WTC11 (cell line): ENCODE data around the gene OR10P1. TPM values are rescaled to one million over a fixed set of nuclear protein-coding genes. Genes with fewer than 3 reads are reported as not detected.

ENCODE experiments used
- ATAC-seq: fragments of 200-7000 bp; cut with Tn5 transposase; 2 replicates; pipeline ENCODE4 v1.10.0; 2021; ENCODE audit warnings: mild to moderate bottlenecking, moderate library complexity
- CTCF ChIA-PET: fragments of 300-600 bp; sonication (Branson Sonifier 250); formaldehyde crosslinking; loops from one replicate; lab custom pipeline; 2021; ENCODE audit warnings: antibody characterized with exemption; lab: Charles Lee
- POLR2A ChIA-PET: fragments of 350-600 bp; sonication (Branson Sonifier 250); formaldehyde crosslinking; loops from one replicate; lab custom pipeline; 2021; ENCODE audit warnings: antibody characterized with exemption; lab: Charles Lee
- DNase-seq: peaks from one replicate; pipeline ENCODE4 v3.0.0; 2021; ENCODE audit warnings: low spot score
- H3K27ac Mint-ChIP-seq: 2 replicates; pipeline ENCODE4 v1.8.0; 2021; ENCODE audit warnings: mixed read lengths
- H3K27me3 Mint-ChIP-seq: 2 replicates; pipeline ENCODE4 v1.8.0; 2021; ENCODE audit warnings: low read depth, mild to moderate bottlenecking, moderate library complexity, mixed read lengths
- H3K36me3 Mint-ChIP-seq: 2 replicates; pipeline ENCODE4 v1.8.0; 2021; ENCODE audit warnings: mixed read lengths
- H3K4me1 Mint-ChIP-seq: 2 replicates; pipeline ENCODE4 v1.8.0; 2022; ENCODE audit warnings: mixed read lengths
- H3K4me3 Mint-ChIP-seq: 2 replicates; pipeline ENCODE4 v1.8.0; 2021; ENCODE audit warnings: mild to moderate bottlenecking, moderate library complexity, mixed read lengths
- H3K9me3 Mint-ChIP-seq: 2 replicates; pipeline ENCODE4 v1.8.0; 2021; ENCODE audit warnings: mixed read lengths
- CREM ChIP-seq: sonication (generic); formaldehyde crosslinking; IDR thresholded peaks from 2 replicates; pipeline ENCODE4 v1.8.1; 2022; ENCODE audit warnings: mild to moderate bottlenecking, missing genetic modification reagents, moderate library complexity
- EMX1 ChIP-seq: fragments of 250-450 bp; sonication (Bioruptor Pico); IDR thresholded peaks from 2 replicates; pipeline ENCODE4 v1.8.0; 2021; ENCODE audit warnings: mild to moderate bottlenecking
- ERG ChIP-seq: fragments of 250-450 bp; sonication (Bioruptor Pico); IDR thresholded peaks from 2 replicates; pipeline ENCODE4 v1.8.0; 2021; ENCODE audit warnings: mild to moderate bottlenecking
- ESRRA ChIP-seq: sonication (generic); formaldehyde crosslinking; IDR thresholded peaks from 2 replicates; pipeline ENCODE4 v1.8.1; 2022; ENCODE audit warnings: mild to moderate bottlenecking, missing genetic modification reagents, borderline replicate concordance
- ETV6 ChIP-seq: sonication (generic); formaldehyde crosslinking; IDR thresholded peaks from 2 replicates; pipeline ENCODE4 v1.8.1; 2022; ENCODE audit warnings: mild to moderate bottlenecking, missing genetic modification reagents
- JAZF1 ChIP-seq: fragments of 250-450 bp; sonication (Bioruptor Pico); IDR thresholded peaks from 2 replicates; pipeline ENCODE4 v1.9.0; 2021; ENCODE audit warnings: moderate library complexity, mild to moderate bottlenecking, inconsistent platforms
- JUN ChIP-seq: sonication (generic); formaldehyde crosslinking; IDR thresholded peaks from 2 replicates; pipeline ENCODE4 v1.8.0; 2023; ENCODE audit warnings: mild to moderate bottlenecking, missing genetic modification reagents
- NFE2L1 ChIP-seq: sonication (generic); formaldehyde crosslinking; IDR thresholded peaks from 2 replicates; pipeline ENCODE4 v1.8.1; 2023; ENCODE audit warnings: missing genetic modification reagents
- SP1 ChIP-seq: sonication (generic); formaldehyde crosslinking; conservative IDR thresholded peaks from 2 replicates; pipeline ENCODE4 v1.8.1; 2022; ENCODE audit warnings: missing genetic modification reagents
- TEAD1 ChIP-seq: sonication (generic); formaldehyde crosslinking; IDR thresholded peaks from 2 replicates; pipeline ENCODE4 v1.8.0; 2022; ENCODE audit warnings: mild to moderate bottlenecking, missing genetic modification reagents
- TP53 ChIP-seq: sonication (generic); formaldehyde crosslinking; IDR thresholded peaks from 2 replicates; pipeline ENCODE4 v1.8.1; 2023; ENCODE audit warnings: mild to moderate bottlenecking, missing genetic modification reagents
- ZBTB43 ChIP-seq: sonication (generic); formaldehyde crosslinking; IDR thresholded peaks from 2 replicates; pipeline ENCODE4 v1.8.1; 2023; ENCODE audit warnings: mild to moderate bottlenecking, missing genetic modification reagents
- ZNF232 ChIP-seq: sonication (generic); formaldehyde crosslinking; IDR thresholded peaks from 2 replicates; pipeline ENCODE4 v1.8.0; 2022; ENCODE audit warnings: mild to moderate bottlenecking, missing genetic modification reagents
- ZNF396 ChIP-seq: fragments of 250-450 bp; sonication (Bioruptor Pico); IDR thresholded peaks from 2 replicates; pipeline ENCODE4 v1.8.0; 2021; ENCODE audit warnings: mild to moderate bottlenecking, moderate library complexity, borderline replicate concordance
- ZNF416 ChIP-seq: fragments of 250-450 bp; sonication (Bioruptor Pico); IDR thresholded peaks from 2 replicates; pipeline ENCODE4 v1.9.0; 2021; ENCODE audit warnings: mild to moderate bottlenecking, inconsistent platforms
- ZNF423 ChIP-seq: fragments of 250-450 bp; sonication (Bioruptor Pico); IDR thresholded peaks from 2 replicates; pipeline ENCODE4 v2.1.2; 2022; ENCODE audit warnings: mild to moderate bottlenecking, moderate library complexity
- ZNF425 ChIP-seq: fragments of 250-450 bp; sonication (Bioruptor Pico); conservative IDR thresholded peaks from 2 replicates; pipeline ENCODE4 v1.9.0; 2021; ENCODE audit warnings: mild to moderate bottlenecking
- ZSCAN18 ChIP-seq: fragments of 250-450 bp; sonication (Bioruptor Pico); IDR thresholded peaks from 2 replicates; pipeline ENCODE4 v2.1.2; 2022; ENCODE audit warnings: mild to moderate bottlenecking, moderate library complexity
- total RNA-seq: library from RNA; stranded (reverse); gene quantifications from 3 replicates; pipeline ENCODE4 v1.2.3, GENCODE V29; 2021
- TF ChIP-seq, protein P1 (sequence below): sonication (generic); formaldehyde crosslinking; IDR thresholded peaks from 2 replicates; pipeline ENCODE4 v1.8.1; 2022; ENCODE audit warnings: missing genetic modification reagents, borderline replicate concordance
- TF ChIP-seq, protein P2 (sequence below): fragments of 200-600 bp; IDR thresholded peaks from 2 replicates; pipeline ENCODE4 v1.8.0; 2022; ENCODE audit warnings: antibody characterized with exemption

Gene OR10P1
- total RNA-seq, 1 experiment from 2014 or later = not detected

DNA sequence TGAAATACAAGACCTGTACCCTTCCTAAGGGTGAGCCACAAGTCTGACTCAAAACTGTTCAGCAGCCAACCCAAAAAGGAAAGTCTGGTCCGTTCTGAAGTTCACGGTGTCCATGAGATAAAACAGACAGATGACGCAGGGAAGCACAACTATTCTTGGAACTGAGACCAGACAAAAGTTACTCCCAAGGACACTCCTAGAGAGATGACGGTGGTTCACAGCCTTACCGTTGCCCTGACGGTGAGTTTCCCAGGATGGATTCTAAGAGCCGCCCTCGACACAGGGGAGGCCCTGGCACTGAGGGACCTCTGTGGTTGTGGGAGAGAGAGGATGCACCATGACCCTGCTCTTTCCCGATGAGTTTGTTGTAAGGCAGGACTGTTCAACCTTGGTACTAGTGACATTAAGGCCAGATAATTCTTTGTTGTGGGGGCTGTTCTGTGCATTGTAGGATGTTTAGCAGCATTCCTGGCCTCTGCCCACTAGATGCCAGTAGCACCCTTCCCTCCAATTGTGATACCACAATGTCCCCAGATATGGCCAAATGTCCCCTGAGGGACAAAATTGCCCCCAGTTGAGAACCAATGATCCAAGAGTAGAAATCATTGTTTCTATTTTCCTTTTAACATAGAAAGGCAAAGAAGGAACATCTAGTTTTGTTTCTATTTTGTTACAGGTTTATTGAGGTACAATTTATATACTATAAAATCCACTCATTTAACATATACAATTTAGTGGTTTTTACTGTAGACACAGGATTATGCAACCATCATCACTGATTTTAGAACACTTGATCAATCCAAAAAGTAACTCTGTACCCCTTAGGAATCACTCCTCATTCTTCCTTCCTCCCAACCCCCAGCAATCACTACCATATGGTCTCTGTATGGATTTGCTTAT, 23.0 kb downstream of the OR10P1 start:
- ATAC-seq = peak; percentile 54

GRCh38 chr12:55663391-55663790, 26.7 kb downstream of the OR10P1 start:
- DNase-seq (no peak), ATAC-seq (no peak)
- no peaks in the 10 kb centered on the region for H3K36me3 Mint-ChIP-seq
- CTCF ChIA-PET = interaction anchor here (1.0 to 1.6 kb wide), 3 partner anchors 18 to 74 kb away, joined by 4 to 6 read pairs (median 5); a partner anchor contains a TSS
- H3K4me3 Mint-ChIP-seq = no peak overlapping the region
- H3K27ac Mint-ChIP-seq = no peak overlapping the region
- no peaks in the 10 kb centered on the region for H3K4me1 Mint-ChIP-seq
- H3K27me3 Mint-ChIP-seq = peaks cover 4% of the 10 kb centered on the region; the same call in 1 of the 2 replicates
- H3K9me3 Mint-ChIP-seq = no peaks in the 10 kb centered on the region
- no peak for TF ChIP-seq ETV6 (CRISPR knock-in tag)
- TF ChIP-seq, protein P1, sequence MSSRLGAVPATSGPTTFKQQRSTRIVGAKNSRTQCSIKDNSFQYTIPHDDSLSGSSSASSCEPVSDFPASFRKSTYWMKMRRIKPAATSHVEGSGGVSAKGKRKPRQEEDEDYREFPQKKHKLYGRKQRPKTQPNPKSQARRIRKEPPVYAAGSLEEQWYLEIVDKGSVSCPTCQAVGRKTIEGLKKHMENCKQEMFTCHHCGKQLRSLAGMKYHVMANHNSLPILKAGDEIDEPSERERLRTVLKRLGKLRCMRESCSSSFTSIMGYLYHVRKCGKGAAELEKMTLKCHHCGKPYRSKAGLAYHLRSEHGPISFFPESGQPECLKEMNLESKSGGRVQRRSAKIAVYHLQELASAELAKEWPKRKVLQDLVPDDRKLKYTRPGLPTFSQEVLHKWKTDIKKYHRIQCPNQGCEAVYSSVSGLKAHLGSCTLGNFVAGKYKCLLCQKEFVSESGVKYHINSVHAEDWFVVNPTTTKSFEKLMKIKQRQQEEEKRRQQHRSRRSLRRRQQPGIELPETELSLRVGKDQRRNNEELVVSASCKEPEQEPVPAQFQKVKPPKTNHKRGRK = no peak
- TF ChIP-seq ZNF232 = no peak
- no peak for TF ChIP-seq ERG (CRISPR knock-in tag)
- no peak for TF ChIP-seq EMX1 (CRISPR knock-in tag)
- no peak for TF ChIP-seq JAZF1
- TF ChIP-seq SP1 (CRISPR knock-in tag) = no peak
- TF ChIP-seq TEAD1 (CRISPR knock-in tag) = no peak
- POLR2A ChIA-PET = interaction anchor here (0.5 kb wide), 1 partner anchor 1184 kb away, joined by 5 read pairs; no protein-coding TSS in a partner anchor

More for the DNA sequence above, 23.0 kb downstream of the OR10P1 start:
- POLR2A ChIA-PET = no interaction called here
- H3K4me3 Mint-ChIP-seq = no peak overlapping the region
- no peaks in the 10 kb centered on the region for H3K36me3 Mint-ChIP-seq
- no peaks in the 10 kb centered on the region for H3K4me1 Mint-ChIP-seq
- peaks cover 9% of the 10 kb centered on the region for H3K27me3 Mint-ChIP-seq
- DNase-seq = no peak
- no peaks in the 10 kb centered on the region for H3K9me3 Mint-ChIP-seq
- no peak for TF ChIP-seq NFE2L1 (CRISPR knock-in tag)
- TF ChIP-seq ZNF425 = no peak
- TF ChIP-seq ZNF416 (CRISPR knock-in tag) = no peak
- TF ChIP-seq ZSCAN18 (CRISPR knock-in tag) = no peak
- TF ChIP-seq, protein P2, sequence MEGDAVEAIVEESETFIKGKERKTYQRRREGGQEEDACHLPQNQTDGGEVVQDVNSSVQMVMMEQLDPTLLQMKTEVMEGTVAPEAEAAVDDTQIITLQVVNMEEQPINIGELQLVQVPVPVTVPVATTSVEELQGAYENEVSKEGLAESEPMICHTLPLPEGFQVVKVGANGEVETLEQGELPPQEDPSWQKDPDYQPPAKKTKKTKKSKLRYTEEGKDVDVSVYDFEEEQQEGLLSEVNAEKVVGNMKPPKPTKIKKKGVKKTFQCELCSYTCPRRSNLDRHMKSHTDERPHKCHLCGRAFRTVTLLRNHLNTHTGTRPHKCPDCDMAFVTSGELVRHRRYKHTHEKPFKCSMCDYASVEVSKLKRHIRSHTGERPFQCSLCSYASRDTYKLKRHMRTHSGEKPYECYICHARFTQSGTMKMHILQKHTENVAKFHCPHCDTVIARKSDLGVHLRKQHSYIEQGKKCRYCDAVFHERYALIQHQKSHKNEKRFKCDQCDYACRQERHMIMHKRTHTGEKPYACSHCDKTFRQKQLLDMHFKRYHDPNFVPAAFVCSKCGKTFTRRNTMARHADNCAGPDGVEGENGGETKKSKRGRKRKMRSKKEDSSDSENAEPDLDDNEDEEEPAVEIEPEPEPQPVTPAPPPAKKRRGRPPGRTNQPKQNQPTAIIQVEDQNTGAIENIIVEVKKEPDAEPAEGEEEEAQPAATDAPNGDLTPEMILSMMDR = no peak
- TF ChIP-seq ZNF396 (CRISPR knock-in tag) = no peak
- no peak for TF ChIP-seq ZBTB43 (CRISPR knock-in tag)
- no peak for TF ChIP-seq ESRRA
- TF ChIP-seq CREM (CRISPR knock-in tag) = no peak
- TF ChIP-seq ZNF423 (CRISPR knock-in tag) = no peak
- no peak for TF ChIP-seq JUN (CRISPR knock-in tag)
- TF ChIP-seq TP53 (CRISPR knock-in tag) = no peak
- H3K27ac Mint-ChIP-seq = no peak overlapping the region
- CTCF ChIA-PET = interaction anchor here (0.8 to 1.1 kb wide), 3 partner anchors 13 to 77 kb away, joined by 3 to 6 read pairs (median 4); partner anchors contain the start of gene RDH5
